HG03521 (cell line): ENCODE results near the gene ZNF654.
"Not testable (repeated sequence)": the region's sequence is repeated elsewhere in the genome, so short reads cannot be mapped to it uniquely, and the experiment has no call there.

Experiments used
- ATAC-seq: cut with Tn5 transposase; IDR thresholded peaks from one replicate; pipeline ENCODE4 v1.9.1; 2021; ENCODE audit warnings: mild to moderate bottlenecking, moderate library complexity; ENCODE audit not compliant: unreplicated experiment

Gene ZNF654

DNA sequence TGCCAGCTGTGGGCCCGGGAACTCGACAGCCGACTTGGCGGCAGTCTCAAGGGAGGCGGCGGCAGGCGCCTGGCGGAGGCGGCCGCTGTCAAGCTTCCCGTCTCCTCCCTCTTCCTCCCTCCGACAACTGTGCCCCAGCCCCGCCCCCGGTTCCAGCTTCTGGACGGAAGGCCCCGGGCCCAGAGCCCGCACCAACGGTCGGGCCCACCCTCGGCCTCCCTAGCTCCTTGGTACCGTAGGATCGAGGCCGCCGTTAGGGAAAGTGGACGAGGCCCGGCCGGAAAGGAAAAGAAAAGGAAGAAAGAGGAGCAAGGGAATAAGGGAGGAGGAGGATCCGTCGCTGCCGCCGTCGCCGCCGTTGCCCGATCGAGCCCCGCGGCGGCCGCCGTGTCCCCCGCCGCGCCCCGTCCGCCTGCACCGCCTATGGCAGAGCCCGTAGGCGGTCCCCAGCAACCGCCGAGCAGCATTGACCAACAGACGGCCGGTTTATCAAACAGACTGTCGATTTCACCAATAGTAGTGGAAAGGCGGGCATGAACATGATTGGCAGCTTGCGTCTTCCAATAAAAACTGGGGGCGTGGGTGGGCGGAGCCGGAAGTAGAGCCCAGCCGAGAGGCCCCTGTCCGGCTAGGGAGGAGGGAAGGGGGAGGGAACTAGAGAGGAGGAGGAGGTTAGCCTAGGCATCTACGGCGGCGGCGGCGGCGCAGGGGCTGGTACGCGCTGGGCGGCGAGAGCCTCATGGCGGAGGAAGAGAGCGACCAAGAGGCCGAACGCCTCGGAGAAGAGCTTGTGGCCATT lies at the start of gene ZNF654, which contains the start of gene CGGBP1:
TSS of gene ZNF654 (plus strand) at position 675 of the 799 bp plus-strand sequence. CDS start at position 740, 65 bp downstream.
TSS of gene CGGBP1 (minus strand) at position 425 of the 799 bp plus-strand sequence. CDS start 3,029 bp downstream, outside the sequence.
- ATAC-seq: peak; percentile 91

GRCh38 chr3:88010810-88011209 lies 48.2 kb upstream of the ZNF654 start:
- ATAC-seq: no peak

DNA sequence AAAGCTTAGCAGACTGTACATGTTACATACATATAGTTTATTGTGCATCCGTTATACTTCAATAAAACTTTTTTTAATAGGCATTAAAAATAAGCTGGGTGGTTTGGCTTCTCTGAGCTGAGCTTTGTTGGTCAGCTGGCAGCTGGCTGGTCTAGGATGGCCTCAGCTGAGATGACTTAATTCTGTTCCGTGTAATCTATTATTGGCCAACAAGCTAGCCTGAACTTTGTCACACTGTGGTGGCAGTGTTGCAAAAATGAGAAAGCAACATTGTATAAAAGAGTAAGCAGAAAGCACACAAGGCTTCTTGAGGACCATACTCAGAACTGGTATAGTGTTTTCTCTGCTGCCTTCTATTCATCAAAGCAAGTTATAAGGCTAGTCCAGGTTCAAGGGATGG lies 45.5 kb upstream of the ZNF654 start:
- ATAC-seq: no peak

GRCh38 chr3:88015656-88016055 lies 43.4 kb upstream of the ZNF654 start:
- not testable (repeated sequence) for ATAC-seq

DNA sequence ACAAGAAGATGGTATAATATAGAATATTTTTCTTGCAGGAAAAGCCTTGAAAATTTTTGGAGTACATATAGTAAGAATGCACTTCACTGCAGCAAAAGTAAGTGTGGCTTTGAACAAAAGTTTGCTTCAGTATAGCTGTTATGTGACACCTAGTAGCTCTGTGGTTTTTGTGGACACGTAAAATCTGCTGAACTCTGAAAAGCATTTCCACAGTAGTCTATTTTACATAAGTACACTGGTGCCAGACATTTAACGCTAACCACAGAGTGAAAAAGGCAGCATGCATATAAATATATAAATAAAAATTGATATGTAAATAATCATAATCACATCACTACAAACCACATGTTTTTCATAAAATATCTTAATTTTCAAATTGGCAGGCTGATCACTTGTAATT lies 40.0 kb upstream of the ZNF654 start:
- ATAC-seq: peak; percentile 91

DNA sequence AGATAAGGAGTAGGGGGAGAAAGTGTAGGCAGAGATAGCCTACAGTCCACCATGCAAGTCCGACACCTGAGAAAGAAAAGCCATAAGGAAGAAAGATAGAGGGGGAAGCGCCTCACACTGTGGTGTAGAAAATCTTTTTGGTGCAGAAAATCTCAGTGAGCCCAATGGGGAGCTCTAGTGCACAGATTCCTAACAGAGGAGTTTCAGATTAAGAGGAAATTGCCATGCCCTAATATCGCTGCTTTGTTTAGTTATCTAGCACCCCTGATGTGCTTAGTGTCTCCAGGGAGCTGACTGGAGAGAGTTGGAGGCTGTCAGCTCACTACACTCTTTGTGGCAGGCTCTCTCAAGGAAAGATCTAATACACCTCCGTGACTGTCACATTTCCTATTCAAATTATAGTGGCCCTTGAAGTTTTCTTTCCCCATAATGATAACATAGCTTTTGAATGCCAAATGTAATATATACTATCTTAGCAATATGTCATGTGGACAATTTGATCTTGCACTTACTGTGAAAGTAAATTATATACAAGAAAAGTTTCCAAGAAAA lies 34.0 kb upstream of the ZNF654 start:
- no peak for ATAC-seq

DNA sequence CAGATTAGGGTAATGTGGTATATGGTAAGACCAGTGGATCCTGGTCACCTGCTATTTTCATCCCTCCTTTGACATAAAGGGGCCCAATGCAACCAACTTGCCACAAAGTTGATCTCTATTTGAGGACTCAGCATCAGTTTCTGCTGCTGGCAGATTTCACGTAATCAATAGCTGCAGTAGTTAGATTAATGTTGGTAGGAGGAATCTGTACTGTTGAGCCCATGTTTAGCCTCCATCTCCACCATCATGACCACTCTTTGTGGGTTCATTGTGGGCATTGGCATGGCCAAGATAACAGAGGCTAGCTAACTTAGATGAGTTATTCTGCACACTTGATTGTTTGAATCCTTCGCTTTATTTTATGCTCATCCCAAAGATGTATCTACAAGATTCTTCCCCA lies 30.2 kb upstream of the ZNF654 start:
- ATAC-seq: no peak

DNA sequence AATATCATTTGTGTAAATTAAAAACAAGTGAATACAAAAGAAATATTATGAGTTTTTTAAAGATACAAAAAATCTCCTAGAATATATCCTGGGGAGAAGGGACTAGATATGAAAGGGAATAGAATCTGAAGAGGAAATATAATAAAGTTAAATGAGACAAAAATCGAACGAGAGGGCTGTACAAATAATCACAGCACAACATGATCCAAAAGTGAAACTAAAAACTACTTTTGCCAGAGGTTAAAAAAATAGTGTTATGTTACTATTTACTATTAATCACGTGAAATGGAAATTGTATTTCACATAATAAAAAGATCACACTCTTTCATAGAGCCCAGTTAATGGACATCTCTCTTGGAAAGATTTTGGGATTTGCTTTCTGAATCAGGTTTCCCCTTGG lies 28.8 kb upstream of the ZNF654 start:
- ATAC-seq: no peak

DNA sequence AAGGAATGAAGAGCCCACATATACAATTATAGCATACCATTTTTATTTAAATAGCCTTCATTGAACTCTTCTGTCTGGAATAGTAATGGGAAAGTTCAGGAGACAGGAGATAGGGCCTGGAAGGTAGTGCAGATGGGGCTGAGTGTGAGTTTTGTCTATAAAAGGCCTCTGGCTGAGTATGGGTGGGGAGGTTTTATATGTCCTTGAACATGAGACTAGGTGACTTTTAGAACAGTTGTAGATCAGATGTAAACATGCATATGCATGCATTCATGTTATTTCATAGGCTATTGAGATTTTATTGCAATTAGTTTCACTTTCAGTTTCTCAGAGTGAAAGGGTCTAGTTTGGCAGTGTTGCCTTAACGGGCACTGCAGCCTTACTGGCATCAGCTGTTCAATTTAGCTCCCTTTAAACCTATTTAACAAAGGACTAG lies 27.4 kb upstream of the ZNF654 start:
- ATAC-seq: peak; percentile 78

DNA sequence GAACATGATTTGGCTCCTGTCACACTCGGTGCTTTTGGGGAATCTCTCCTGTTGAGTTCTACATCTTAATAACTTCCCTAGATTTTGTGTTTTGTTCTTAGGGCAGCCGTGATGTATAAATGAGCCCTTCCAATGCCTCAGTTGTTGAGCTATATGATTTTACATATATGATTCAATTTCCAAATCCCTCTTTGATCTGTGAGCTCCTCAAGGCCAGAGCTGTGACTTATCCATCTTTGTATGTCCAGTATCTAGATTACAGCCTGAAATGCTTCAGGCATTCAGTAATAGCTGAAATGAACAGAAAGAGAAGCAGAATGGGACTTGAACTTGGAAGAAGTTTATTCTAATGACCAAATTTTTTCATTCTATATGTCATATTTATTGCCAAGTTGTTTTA lies 26.8 kb upstream of the ZNF654 start:
- ATAC-seq: no peak

- ATAC-seq: no peak
Measured at GRCh38 chr3:88033079-88033478, 26.0 kb upstream of the ZNF654 start.

- no peak for ATAC-seq
Measured at GRCh38 chr3:88033808-88034207, 25.2 kb upstream of the ZNF654 start.

GRCh38 chr3:88034491-88035275 lies 24.4 kb upstream of the ZNF654 start:
- no peak for ATAC-seq

- no peak for ATAC-seq
Measured at GRCh38 chr3:88036221-88036620, 22.8 kb upstream of the ZNF654 start.

GRCh38 chr3:88038566-88038965 lies 20.5 kb upstream of the ZNF654 start:
- no peak for ATAC-seq

GRCh38 chr3:88040529-88040928 lies 18.5 kb upstream of the ZNF654 start:
- no peak for ATAC-seq

- ATAC-seq: no peak
Measured at GRCh38 chr3:88041005-88041404, 18.1 kb upstream of the ZNF654 start.

- ATAC-seq: no peak
Measured at GRCh38 chr3:88044411-88044810, 14.6 kb upstream of the ZNF654 start.

DNA sequence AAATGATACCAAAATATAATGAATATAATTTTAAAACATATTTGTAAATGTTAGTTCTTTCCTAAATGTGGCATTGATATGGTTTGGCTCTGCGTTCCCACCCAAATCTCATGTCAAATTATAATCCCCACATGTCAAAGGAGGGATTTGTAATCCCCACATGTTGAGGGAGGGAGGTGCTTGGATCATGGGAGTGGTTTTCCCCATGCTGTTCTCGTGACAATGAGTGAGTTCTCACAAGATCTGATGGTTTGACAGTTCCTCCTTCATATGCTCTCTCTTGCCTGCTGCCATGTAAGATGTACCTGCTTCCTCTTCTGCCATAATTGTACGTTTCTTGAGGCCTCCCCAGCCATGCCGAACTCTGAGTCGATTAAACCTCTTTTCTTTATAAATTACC lies 12.3 kb upstream of the ZNF654 start:
- ATAC-seq: no peak

DNA sequence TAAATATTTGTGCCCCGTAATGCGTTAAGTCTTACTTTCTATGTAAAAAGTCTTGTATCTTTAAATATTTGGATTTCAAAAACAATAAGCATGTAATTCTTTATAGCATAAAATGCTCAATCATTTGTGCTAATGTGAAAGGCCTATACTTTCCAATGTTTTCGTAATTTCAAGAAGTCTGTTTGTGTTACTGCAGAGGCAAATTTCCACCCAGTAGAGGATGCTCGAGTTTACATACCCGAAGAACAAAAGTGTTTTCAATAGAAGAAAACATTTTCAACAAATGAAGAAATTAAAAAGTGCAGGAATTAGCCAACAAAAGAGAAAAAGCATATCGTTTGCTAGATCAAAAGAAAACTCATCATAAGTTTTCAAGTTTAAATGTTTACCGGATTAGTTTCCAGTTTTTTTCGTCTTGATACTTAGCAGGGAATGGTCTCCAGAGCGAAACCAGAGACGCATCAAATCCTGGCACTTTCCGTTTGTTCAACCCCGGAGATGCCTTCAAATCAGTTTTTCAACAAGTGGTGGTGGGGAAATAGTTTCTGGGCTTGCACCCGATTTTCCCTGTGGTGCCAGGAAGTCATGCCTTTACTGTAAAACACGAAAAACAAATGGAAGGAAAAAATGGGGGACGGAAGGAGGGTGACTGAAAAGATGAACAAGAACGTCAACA lies 1.3 kb upstream of the ZNF654 start:
- ATAC-seq: no peak

GRCh38 chr3:88058306-88058580 lies 812 bp upstream of the ZNF654 start:
- ATAC-seq: no peak
